Measurements from ENCODE around the gene CD9.

The CD9 gene

GRCh38 chr12:6185961-6186827, 14.0 kb upstream of the CD9 start:
- WGBS, 2 donors (ENCODE audit: extremely low coverage in 2 of 2, insufficient read length in 2 of 2, insufficient replicate concordance in 1 of 2): no CpG with 5 or more reads among the region's 13 CpGs
- H3K79me1 ChIP-seq (ENCODE audit: low read depth, low read length): no peaks in the 10 kb centered on the region
- no peak overlapping the region for H4K91ac ChIP-seq (ENCODE audit: low read depth, low read length, poor library complexity)
- no peak overlapping the region for H3K27ac ChIP-seq (replicated peaks; ENCODE audit: low read length)
- no peak overlapping the region for H3K4me2 ChIP-seq (ENCODE audit: insufficient read depth, low read length, poor library complexity, severe bottlenecking)
- H2BK12ac ChIP-seq (ENCODE audit: low read length): no peak overlapping the region
- H3K4ac ChIP-seq (ENCODE audit: low read length): no peak overlapping the region
- H3K9me3 ChIP-seq (replicated peaks in 1 of 2; ENCODE audit: control insufficient read depth in 2 of 2, insufficient read depth in 1 of 2, low read depth in 1 of 2, low read length in 2 of 2): no peaks in the 10 kb centered on the region
- peak overlapping the region; percentile 46 for H2BK5ac ChIP-seq (ENCODE audit: low read length)
- H4K8ac ChIP-seq (ENCODE audit: low read depth, low read length): no peak overlapping the region
- no peak overlapping the region for H2AK5ac ChIP-seq (ENCODE audit: low read depth, low read length)
- DNase-seq (ENCODE audit: low spot score): no peak
- no peak overlapping the region for H2BK15ac ChIP-seq (ENCODE audit: low read length)
- no peak overlapping the region for H3K23ac ChIP-seq (ENCODE audit: low read depth, low read length, poor library complexity)
- H2AFZ ChIP-seq (ENCODE audit: low read length): no peak overlapping the region
- no peak overlapping the region for H3K4me3 ChIP-seq (ENCODE audit: low read length in 2 of 2)
- peaks cover 0 to 4% (median 0%) of the 10 kb centered on the region in 3 experiments for H3K27me3 ChIP-seq (ENCODE audit: control insufficient read depth in 3 of 3, insufficient read depth in 3 of 3, low read depth in 1 of 3, low read length in 3 of 3)
- H3K4me1 ChIP-seq (ENCODE audit: control insufficient read depth in 2 of 2, insufficient read depth in 1 of 2, low read depth in 1 of 2, low read length in 2 of 2): peaks cover 6 to 7% of the 10 kb centered on the region in 2 donors
- no peaks in the 10 kb centered on the region for H3K36me3 ChIP-seq (replicated peaks in 1 of 2; ENCODE audit: control insufficient read depth in 2 of 2, insufficient read depth in 2 of 2, low read length in 2 of 2)
- H2BK120ac ChIP-seq (ENCODE audit: low read depth, low read length): no peak overlapping the region
- H3K18ac ChIP-seq (ENCODE audit: low read length): peak overlapping the region; percentile 73
- peak overlapping the region; percentile 38 for H3K9ac ChIP-seq (ENCODE audit: low read depth, low read length, poor library complexity)
- H3K14ac ChIP-seq (ENCODE audit: low read length): no peak overlapping the region

- H3K79me1 ChIP-seq (ENCODE audit: low read depth, low read length): no peaks in the 10 kb centered on the region
- no peak overlapping the region for H3K4ac ChIP-seq (ENCODE audit: low read length)
- no peak overlapping the region for H4K91ac ChIP-seq (ENCODE audit: low read depth, low read length, poor library complexity)
- H3K4me3 ChIP-seq (ENCODE audit: low read length in 2 of 2): no peak overlapping the region
- H3K4me2 ChIP-seq (ENCODE audit: insufficient read depth, low read length, poor library complexity, severe bottlenecking): no peak overlapping the region
- no peak overlapping the region for H2BK5ac ChIP-seq (ENCODE audit: low read length)
- no peaks in the 10 kb centered on the region for H3K4me1 ChIP-seq (ENCODE audit: control insufficient read depth in 2 of 2, insufficient read depth in 1 of 2, low read depth in 1 of 2, low read length in 2 of 2)
- no peaks in the 10 kb centered on the region for H3K36me3 ChIP-seq (replicated peaks in 1 of 2; ENCODE audit: control insufficient read depth in 2 of 2, insufficient read depth in 2 of 2, low read length in 2 of 2)
- no peak overlapping the region for H2BK12ac ChIP-seq (ENCODE audit: low read length)
- WGBS, 2 donors (ENCODE audit: extremely low coverage in 2 of 2, insufficient read length in 2 of 2, insufficient replicate concordance in 1 of 2): no CpG with 5 or more reads among the region's 8 CpGs
- H3K9me3 ChIP-seq (replicated peaks in 1 of 2; ENCODE audit: control insufficient read depth in 2 of 2, insufficient read depth in 1 of 2, low read depth in 1 of 2, low read length in 2 of 2): no peaks in the 10 kb centered on the region
- H2AFZ ChIP-seq (ENCODE audit: low read length): no peak overlapping the region
- H3K9ac ChIP-seq (ENCODE audit: low read depth, low read length, poor library complexity): peak overlapping the region; percentile 38
- H3K14ac ChIP-seq (ENCODE audit: low read length): no peak overlapping the region
- no peak overlapping the region for H3K18ac ChIP-seq (ENCODE audit: low read length)
- peaks cover 0 to 4% (median 0%) of the 10 kb centered on the region in 3 experiments for H3K27me3 ChIP-seq (ENCODE audit: control insufficient read depth in 3 of 3, insufficient read depth in 3 of 3, low read depth in 1 of 3, low read length in 3 of 3)
- DNase-seq (ENCODE audit: low spot score): no peak
- H4K8ac ChIP-seq (ENCODE audit: low read depth, low read length): no peak overlapping the region
- no peak overlapping the region for H3K27ac ChIP-seq (replicated peaks; ENCODE audit: low read length)
- no peak overlapping the region for H2AK5ac ChIP-seq (ENCODE audit: low read depth, low read length)
- no peak overlapping the region for H3K23ac ChIP-seq (ENCODE audit: low read depth, low read length, poor library complexity)
- no peak overlapping the region for H2BK15ac ChIP-seq (ENCODE audit: low read length)
- no peak overlapping the region for H2BK120ac ChIP-seq (ENCODE audit: low read depth, low read length)
Measured at GRCh38 chr12:6187948-6188793, 12.0 kb upstream of the CD9 start.

DNA sequence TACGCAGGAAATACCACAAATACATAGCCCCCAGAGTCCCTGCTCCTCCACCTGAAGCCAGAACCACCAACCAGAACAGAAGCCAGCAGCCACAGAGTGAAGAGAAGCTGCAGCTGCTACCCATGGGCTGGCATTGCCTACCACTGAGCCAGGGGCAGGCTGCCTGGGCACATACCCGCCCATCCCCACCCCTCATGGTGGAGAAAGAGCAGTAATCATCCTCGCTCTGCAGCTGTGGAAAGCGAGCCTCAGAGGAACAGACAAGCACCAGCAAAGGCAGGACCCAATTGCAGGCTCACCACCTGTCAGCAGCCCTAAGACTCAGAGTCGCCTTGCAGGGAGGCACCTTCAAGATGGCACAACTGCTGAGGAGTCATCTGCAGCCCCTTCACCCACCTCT, 11.2 kb upstream of the CD9 start:
- H3K4ac ChIP-seq (ENCODE audit: low read length): no peak overlapping the region
- H3K4me2 ChIP-seq (ENCODE audit: insufficient read depth, low read length, poor library complexity, severe bottlenecking): no peak overlapping the region
- peaks cover 0 to 5% of the 10 kb centered on the region in 2 donors for H3K4me1 ChIP-seq (ENCODE audit: control insufficient read depth in 2 of 2, insufficient read depth in 1 of 2, low read depth in 1 of 2, low read length in 2 of 2)
- H3K9me3 ChIP-seq (replicated peaks in 1 of 2; ENCODE audit: control insufficient read depth in 2 of 2, insufficient read depth in 1 of 2, low read depth in 1 of 2, low read length in 2 of 2): no peaks in the 10 kb centered on the region
- no peak overlapping the region for H3K27ac ChIP-seq (replicated peaks; ENCODE audit: low read length)
- H2BK15ac ChIP-seq (ENCODE audit: low read length): peak overlapping the region; percentile 25
- H3K18ac ChIP-seq (ENCODE audit: low read length): peak overlapping the region; percentile 77
- no peaks in the 10 kb centered on the region for H3K36me3 ChIP-seq (replicated peaks in 1 of 2; ENCODE audit: control insufficient read depth in 2 of 2, insufficient read depth in 2 of 2, low read length in 2 of 2)
- no peaks in the 10 kb centered on the region for H3K79me1 ChIP-seq (ENCODE audit: low read depth, low read length)
- H3K23ac ChIP-seq (ENCODE audit: low read depth, low read length, poor library complexity): peak overlapping the region; percentile 45
- peak overlapping the region; percentile 54 for H2AK5ac ChIP-seq (ENCODE audit: low read depth, low read length)
- no peak overlapping the region for H3K9ac ChIP-seq (ENCODE audit: low read depth, low read length, poor library complexity)
- peak overlapping the region; percentile 24 for H2BK120ac ChIP-seq (ENCODE audit: low read depth, low read length)
- no peak for DNase-seq (ENCODE audit: low spot score)
- H3K4me3 ChIP-seq (ENCODE audit: low read length in 2 of 2): no peak overlapping the region
- peak overlapping the region; percentile 27 for H3K14ac ChIP-seq (ENCODE audit: low read length)
- peak overlapping the region; percentile 41 for H2BK12ac ChIP-seq (ENCODE audit: low read length)
- H2BK5ac ChIP-seq (ENCODE audit: low read length): no peak overlapping the region
- no peak overlapping the region for H4K8ac ChIP-seq (ENCODE audit: low read depth, low read length)
- no peak overlapping the region for H2AFZ ChIP-seq (ENCODE audit: low read length)
- WGBS, 2 donors (ENCODE audit: extremely low coverage in 2 of 2, insufficient read length in 2 of 2, insufficient replicate concordance in 1 of 2): no CpG with 5 or more reads among the region's 5 CpGs
- H4K91ac ChIP-seq (ENCODE audit: low read depth, low read length, poor library complexity): no peak overlapping the region
- H3K27me3 ChIP-seq (ENCODE audit: control insufficient read depth in 3 of 3, insufficient read depth in 3 of 3, low read depth in 1 of 3, low read length in 3 of 3): peaks cover 0 to 4% (median 0%) of the 10 kb centered on the region in 3 experiments

Measured in neuronal stem cell (in vitro differentiated cells).